Small intestine (tissue), 7 donors: Measurements from ENCODE around the gene TMEM50A. TPM values are rescaled to one million over a fixed set of nuclear protein-coding genes. Genes with fewer than 3 reads are reported as not detected.
"Not testable (repeated sequence)": the region's sequence is repeated elsewhere in the genome, so short reads cannot be mapped to it uniquely, and the experiment has no call there.

Experiments used
- DNase-seq, 2 donors: peaks; one replicate each; pipeline versions ENCODE4 v3.0.0 to v3.0.0-alpha.2; 2013
- FAIRE-seq: peaks from 2 replicates; lab custom pipeline; 2012; peaks lifted over from hg19 to GRCh38; lab: Jason Lieb, UNC
- H3K27ac ChIP-seq, 3 donors: one replicate each; pipeline ENCODE4 v1.5.1; 2013; ENCODE audit warnings: low read length in 2 of 3, mild to moderate bottlenecking in 2 of 3, control low read depth in 1 of 3, inconsistent platforms in 1 of 3, low read depth in 1 of 3, moderate library complexity in 1 of 3
- H3K27me3 ChIP-seq, 3 donors: one replicate each; pipeline ENCODE4 v1.6.1; 2013; ENCODE audit warnings: low read length in 3 of 3, inconsistent platforms in 1 of 3; ENCODE audit not compliant: control insufficient read depth in 3 of 3, insufficient read depth in 3 of 3
- H3K36me3 ChIP-seq, 3 donors: one replicate each; pipeline ENCODE4 v1.6.1; 2013; ENCODE audit warnings: low read length in 3 of 3, inconsistent platforms in 1 of 3, low read depth in 1 of 3, mild to moderate bottlenecking in 1 of 3, moderate library complexity in 1 of 3; ENCODE audit not compliant: control insufficient read depth in 3 of 3, insufficient read depth in 2 of 3
- H3K4me1 ChIP-seq, 3 donors: one replicate each; pipeline ENCODE4 v1.6.1; 2013; ENCODE audit warnings: low read length in 2 of 3, inconsistent platforms in 1 of 3, low read depth in 1 of 3, mild to moderate bottlenecking in 1 of 3, moderate library complexity in 1 of 3; ENCODE audit not compliant: control insufficient read depth in 3 of 3, insufficient read depth in 2 of 3
- H3K4me3 ChIP-seq, 3 donors: one replicate each; pipeline ENCODE4 v1.5.1; 2013; ENCODE audit warnings: low read length in 3 of 3, control low read depth in 1 of 3, inconsistent platforms in 1 of 3, low read depth in 1 of 3, mild to moderate bottlenecking in 1 of 3, moderate library complexity in 1 of 3
- H3K9me3 ChIP-seq, 2 donors: one replicate each; pipeline ENCODE4 v1.6.1; 2013; ENCODE audit warnings: low read depth in 1 of 2, low read length in 1 of 2; ENCODE audit not compliant: control insufficient read depth in 2 of 2, insufficient read depth in 1 of 2
- WGBS, 3 donors: extraction: QIAGEN DNeasy Blood & Tissue Kit; methylation state at CpG; one replicate each; pipeline ENCODE4 v1.1.7; 2013; 5-methylcytosine and 5-hydroxymethylcytosine counted together
- polyA plus RNA-seq, 4 donors: library from polyadenylated mRNA; stranded (reverse) in 3 of 4; unstranded in 1 of 4; fragments of 200-250 nt in 3 of 4; fragments of 120-200 nt in 1 of 4; gene quantifications; one replicate each; pipeline versions ENCODE4 v1.2.1 to v1.2.3, GENCODE V29; 2013
- donor health status: healthy with polysubstance abuse.
- donor health status: control.
- donor health status: control.
- donor health status: Bipolar disorder and iron deficiency.
- donor health status: healthy.

The TMEM50A gene
- polyA plus RNA-seq, 4 donors = 45.9 to 77.6 (median 63.7) TPM

GRCh38 chr1:25383875-25384274, 45.7 kb downstream of the TMEM50A start:
- not testable (repeated sequence) for H3K4me1 ChIP-seq, H3K27me3 ChIP-seq, DNase-seq, H3K36me3 ChIP-seq, FAIRE-seq, H3K9me3 ChIP-seq, H3K27ac ChIP-seq, H3K4me3 ChIP-seq
- no CpG with 5 or more reads among the region's 1 CpG for WGBS, 3 donors

GRCh38 chr1:25387096-25387495, 49.0 kb downstream of the TMEM50A start:
- DNase-seq, H3K4me1 ChIP-seq, H3K4me3 ChIP-seq, H3K36me3 ChIP-seq, FAIRE-seq, H3K9me3 ChIP-seq, H3K27ac ChIP-seq, H3K27me3 ChIP-seq: not testable (repeated sequence)
- WGBS, 3 donors = 69 to 81% (median 76%) methylated on average over 4 of the region's 4 CpGs

GRCh38 chr1:25388691-25389090, 50.6 kb downstream of the TMEM50A start:
- H3K9me3 ChIP-seq, H3K27me3 ChIP-seq, H3K4me3 ChIP-seq, H3K4me1 ChIP-seq, FAIRE-seq, H3K36me3 ChIP-seq, DNase-seq, H3K27ac ChIP-seq: not testable (repeated sequence)
- 25 to 62% (median 49%) methylated on average over 6 to 8 of the region's 9 CpGs for WGBS, 3 donors

- not testable (repeated sequence) for H3K27ac ChIP-seq, H3K4me1 ChIP-seq, DNase-seq, H3K4me3 ChIP-seq, H3K27me3 ChIP-seq, FAIRE-seq, H3K36me3 ChIP-seq, H3K9me3 ChIP-seq
- WGBS, 3 donors = 69 to 86% (median 79%) methylated on average over 2 to 3 of the region's 3 CpGs
These were observed 51.6 kb downstream of the TMEM50A start for GRCh38 chr1:25389721-25390120.

- Histone ChIP-seq H3K27me3 (no peaks in the 10 kb centered on the region), H3K36me3 (no peaks in the 10 kb centered on the region), H3K27ac (no peak overlapping the region), H3K4me1 (no peaks in the 10 kb centered on the region), H3K4me3 (no peak overlapping the region), H3K9me3 (no peaks in the 10 kb centered on the region)
- WGBS, 3 donors = 43 to 75% (median 59%) methylated on average over 6 of the region's 6 CpGs
- FAIRE-seq (no peak), DNase-seq (peak; percentile 11 to 39)
These were observed 54.7 kb downstream of the TMEM50A start for GRCh38 chr1:25392841-25393240.

- WGBS, 3 donors = 59 to 63% (median 59%) methylated on average over 3 to 4 of the region's 10 CpGs
- not testable (repeated sequence) for H3K4me3 ChIP-seq, H3K4me1 ChIP-seq, H3K36me3 ChIP-seq, H3K27me3 ChIP-seq, DNase-seq, H3K9me3 ChIP-seq, H3K27ac ChIP-seq, FAIRE-seq
These were observed 59.4 kb downstream of the TMEM50A start for GRCh38 chr1:25397549-25397948.

GRCh38 chr1:25398079-25398478, 59.9 kb downstream of the TMEM50A start:
- not testable (repeated sequence) for FAIRE-seq, H3K4me1 ChIP-seq
- no CpG with 5 or more reads among the region's 2 CpGs for WGBS, 3 donors

GRCh38 chr1:25402947-25403803, 65.0 kb downstream of the TMEM50A start:
- H3K27ac ChIP-seq, FAIRE-seq, DNase-seq, H3K4me3 ChIP-seq, H3K4me1 ChIP-seq, H3K9me3 ChIP-seq, H3K36me3 ChIP-seq, H3K27me3 ChIP-seq: not testable (repeated sequence)
- WGBS, 3 donors = 20 to 24% (median 22%) methylated on average over 5 to 6 of the region's 8 CpGs

More at GRCh38 chr1:25398079-25398478, 59.9 kb downstream of the TMEM50A start:
- H3K4me3 ChIP-seq, H3K27ac ChIP-seq, H3K9me3 ChIP-seq, H3K27me3 ChIP-seq, DNase-seq, H3K36me3 ChIP-seq: not testable (repeated sequence)
